GM19023 (cell line): ENCODE results near the gene APOL5.
"Not testable (repeated sequence)": the region's sequence is repeated elsewhere in the genome, so short reads cannot be mapped to it uniquely, and the experiment has no call there.

Experiments used
- ATAC-seq: cut with Tn5 transposase; IDR thresholded peaks from one replicate; pipeline ENCODE4 v1.9.1; 2021; ENCODE audit warnings: mild to moderate bottlenecking, moderate library complexity; ENCODE audit not compliant: unreplicated experiment

APOL5 gene

GRCh38 chr22:35708917-35709316 lies 8.8 kb upstream of the APOL5 start:
- no peak for ATAC-seq

DNA sequence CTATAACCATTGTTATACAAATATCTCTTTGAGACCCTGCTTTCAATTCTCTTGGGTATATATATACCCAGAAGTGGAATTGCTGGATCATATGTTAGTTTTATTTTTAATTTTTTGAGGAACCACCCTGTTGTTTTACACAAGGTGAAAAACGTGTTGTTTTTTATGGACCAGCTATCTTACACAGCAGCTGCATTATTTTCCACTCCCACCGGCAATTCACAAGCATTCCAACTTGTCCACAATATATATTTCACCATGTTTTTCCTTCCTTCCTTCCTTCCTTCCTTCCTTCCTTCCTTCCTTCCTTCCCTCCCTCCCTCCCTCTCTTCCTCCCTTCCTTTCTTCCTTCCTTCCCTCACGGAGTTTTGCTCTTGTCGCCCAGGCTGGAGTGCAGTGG lies 6.3 kb upstream of the APOL5 start:
- no peak for ATAC-seq

DNA sequence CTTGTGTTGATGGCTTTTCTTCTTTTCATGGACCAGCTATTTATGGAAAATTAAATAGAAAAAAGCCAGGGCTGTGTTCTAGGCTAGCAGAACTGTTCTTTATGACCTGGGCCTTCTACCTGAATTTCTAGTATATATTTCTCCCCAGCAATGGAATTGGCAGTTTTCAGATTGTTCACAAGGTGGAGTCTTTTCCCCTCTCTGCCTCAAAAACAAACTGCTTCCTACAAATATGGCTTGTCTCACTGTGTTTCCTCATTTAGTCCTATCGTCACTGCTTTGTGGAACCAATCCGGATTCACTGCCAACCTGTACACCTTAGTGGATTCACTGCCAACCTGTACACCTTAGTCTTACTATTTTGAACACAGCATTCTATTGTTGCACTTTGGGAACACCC lies 5.0 kb upstream of the APOL5 start:
- no peak for ATAC-seq

DNA sequence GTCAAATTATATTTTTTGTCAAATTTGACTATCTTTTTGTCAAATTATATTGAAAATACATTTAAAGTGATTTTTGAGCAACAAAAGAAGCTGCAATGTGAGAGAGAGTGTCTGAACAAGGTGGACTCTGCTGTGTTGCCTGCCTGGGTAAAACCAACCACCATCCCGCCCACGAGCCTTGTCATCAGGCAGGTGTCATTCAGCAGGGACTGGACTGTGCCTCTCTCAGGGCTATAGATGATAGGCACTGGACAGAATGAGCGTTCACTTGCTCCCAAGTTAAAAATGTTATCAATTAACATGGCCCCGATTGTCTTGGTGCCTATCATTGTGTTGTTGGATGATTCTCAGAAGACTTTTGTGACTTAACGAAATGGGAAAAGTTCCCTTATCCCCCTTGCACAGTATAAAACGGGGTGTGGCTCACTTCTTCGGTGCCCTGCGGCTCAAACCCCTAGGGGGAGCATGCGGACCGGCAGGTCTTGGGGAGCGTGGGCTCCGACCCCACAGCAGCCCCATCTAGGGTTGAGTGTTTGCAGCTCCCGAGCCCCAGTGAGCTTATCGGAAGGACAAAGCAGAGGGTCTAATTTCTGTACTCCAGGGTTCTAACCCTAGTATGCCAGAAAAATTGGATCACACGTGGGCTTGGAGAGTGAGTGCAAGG lies 1.7 kb downstream of the APOL5 start:
- ATAC-seq = no peak

GRCh38 chr22:35721960-35722359 lies 4.3 kb downstream of the APOL5 start:
- ATAC-seq = no peak

DNA sequence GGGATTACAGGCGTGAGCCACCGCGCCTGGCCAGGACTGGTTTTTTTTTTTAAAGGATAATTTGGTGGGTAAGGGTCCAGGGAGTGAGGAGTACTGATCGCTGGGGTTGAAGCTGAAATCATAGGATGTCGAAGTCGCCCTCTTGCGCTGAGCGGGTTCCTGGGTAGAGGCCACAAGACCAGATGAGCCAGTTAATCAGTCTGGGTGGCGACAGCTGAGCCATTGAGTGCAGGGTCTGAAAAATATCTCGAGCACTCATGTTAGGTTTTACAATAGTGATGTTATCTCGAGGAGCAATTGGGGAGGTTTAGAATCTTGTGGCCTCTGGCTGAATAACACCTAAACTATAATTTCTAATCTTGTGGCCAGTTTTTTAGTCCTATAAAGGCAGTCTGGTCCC lies 7.8 kb downstream of the APOL5 start:
- ATAC-seq = no peak

GRCh38 chr22:35726398-35726797 lies 8.7 kb downstream of the APOL5 start:
- no peak for ATAC-seq

GRCh38 chr22:35726933-35727332 lies 9.3 kb downstream of the APOL5 start:
- ATAC-seq = no peak

DNA sequence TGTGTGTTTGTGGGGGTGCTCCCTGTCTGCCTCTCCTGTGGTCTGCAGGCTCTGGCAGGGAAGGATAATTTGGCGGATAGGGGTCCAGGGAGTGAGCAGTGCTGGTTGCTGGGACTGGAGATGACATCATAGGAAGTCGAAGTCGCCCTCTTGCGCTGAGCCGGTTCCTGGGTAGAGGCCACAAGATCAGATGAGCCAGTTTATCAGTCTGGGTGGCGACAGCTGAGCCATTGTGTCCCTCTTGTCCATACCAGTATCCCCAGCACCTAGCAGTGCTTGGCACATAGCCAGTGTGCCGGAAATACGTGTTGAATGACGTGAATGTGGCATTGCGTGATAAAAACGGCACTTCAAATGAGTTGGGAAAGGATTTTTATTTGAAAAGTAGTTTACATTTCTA lies 9.8 kb downstream of the APOL5 start:
- no peak for ATAC-seq

GRCh38 chr22:35728639-35729308 lies 11.1 kb downstream of the APOL5 start:
- ATAC-seq = no peak

DNA sequence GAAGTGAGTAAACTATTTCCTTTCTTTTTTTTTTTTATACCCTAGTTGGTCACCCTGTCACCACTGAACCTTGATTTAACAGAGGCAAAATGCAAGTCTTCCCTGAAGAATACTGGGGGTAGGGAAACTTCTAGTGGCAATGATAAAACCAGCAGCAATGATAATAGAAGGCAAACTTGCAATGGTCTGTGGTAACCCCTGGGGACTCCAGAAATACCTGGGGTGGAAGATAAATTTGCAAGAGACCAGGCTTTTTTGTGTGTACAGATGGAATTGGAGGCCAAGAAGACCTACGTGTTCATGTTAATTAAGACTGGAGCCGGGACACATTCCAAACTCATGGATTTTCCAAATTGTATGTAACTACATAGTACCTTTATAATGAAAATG lies 11.6 kb downstream of the APOL5 start:
- no peak for ATAC-seq

GRCh38 chr22:35731321-35731720 lies 13.6 kb downstream of the APOL5 start:
- no peak for ATAC-seq

DNA sequence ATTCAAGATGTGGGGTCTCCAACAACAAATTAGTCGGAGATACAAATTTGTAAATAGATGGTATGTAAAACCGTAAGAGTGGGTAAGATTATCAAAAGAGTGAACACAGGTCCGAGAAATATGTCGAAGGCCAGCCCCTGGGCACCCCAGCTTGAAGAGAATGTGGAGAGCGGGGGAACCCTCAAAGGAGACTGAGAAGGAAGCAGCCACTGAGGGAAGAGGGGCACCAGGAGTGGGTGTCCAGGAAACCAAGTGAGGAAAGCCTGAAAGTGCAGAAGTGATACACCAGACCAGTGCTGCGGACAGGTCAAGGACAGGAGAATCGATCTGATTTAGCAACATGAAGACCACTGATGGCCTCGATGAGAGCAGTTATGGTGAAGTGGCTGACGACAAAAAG lies 14.4 kb downstream of the APOL5 start:
- ATAC-seq = no peak

DNA sequence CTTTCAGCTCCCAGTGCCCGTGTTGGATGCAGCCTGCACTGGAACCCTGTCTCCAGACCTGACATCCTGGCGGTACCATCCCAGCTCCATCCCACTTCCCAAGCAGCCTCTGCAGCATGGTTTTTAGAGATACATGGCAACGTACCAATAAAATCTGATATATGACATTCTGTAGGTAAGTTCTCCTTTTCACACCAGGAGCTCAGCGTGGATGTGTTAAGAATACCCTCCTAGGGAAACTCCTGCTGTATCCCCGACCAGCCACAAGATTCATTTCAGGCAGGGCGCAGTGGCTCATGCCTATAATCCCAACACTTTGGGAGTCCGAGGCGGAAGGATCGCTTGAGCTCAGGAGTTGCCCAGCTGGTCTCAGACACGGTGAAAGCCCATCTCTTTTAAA lies 15.4 kb downstream of the APOL5 start:
- ATAC-seq = no peak

DNA sequence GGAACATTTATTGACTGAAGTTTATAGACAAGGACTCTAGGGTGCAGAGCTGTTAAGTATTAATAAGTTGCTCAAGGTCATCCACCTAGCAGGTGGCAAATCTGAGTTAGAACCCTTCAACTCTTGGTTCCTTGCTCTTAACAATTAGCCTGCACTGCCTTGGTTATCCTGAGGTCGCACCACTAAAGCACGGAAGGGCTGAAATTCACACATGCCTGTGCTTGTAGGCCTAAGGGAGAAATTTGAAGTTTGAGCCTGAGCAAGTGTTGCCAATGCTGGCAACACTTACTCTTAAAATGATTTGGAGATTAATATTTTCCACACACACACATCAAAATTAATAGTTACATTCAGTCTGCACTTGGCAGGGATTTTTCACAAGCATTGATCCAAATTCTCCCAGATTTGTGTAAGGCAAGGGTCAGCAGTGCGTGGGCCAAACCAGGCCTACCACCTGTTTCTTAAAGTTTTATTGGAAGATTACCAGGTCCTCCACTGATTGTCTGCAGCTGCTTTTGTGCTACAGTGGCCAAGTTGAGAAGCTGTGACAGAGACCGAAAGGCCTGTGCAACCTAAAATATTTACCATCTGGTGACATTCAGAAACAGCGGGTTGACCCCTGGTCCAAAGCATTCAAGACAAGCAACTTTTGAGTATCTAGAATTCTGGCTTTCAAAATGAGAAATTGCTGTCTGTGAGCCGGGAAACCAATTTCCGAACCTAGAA lies 16.3 kb downstream of the APOL5 start:
- no peak for ATAC-seq

- ATAC-seq = no peak
Observed at GRCh38 chr22:35734517-35734827, 16.8 kb downstream of the APOL5 start.

GRCh38 chr22:35735542-35735941 lies 17.9 kb downstream of the APOL5 start:
- ATAC-seq = no peak

DNA sequence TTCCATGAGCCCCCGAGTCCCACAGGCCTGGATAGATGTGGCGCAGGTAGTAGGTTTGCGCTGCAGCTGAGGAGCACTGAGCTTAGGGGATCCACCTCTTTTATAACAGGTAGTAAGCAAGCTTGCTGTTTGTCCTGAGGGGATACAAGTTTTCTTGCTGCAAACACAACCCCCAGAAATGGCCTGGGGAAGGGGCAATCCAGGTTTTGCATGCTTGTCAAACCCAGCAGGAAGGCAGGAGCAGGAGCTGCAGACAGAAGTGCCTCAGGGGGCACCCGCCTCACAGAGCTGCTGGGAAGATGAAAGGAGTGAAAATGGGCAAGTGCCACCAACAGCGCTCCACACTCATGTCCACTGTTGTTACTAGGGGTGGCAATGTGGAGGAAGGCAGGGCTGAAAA lies 18.5 kb downstream of the APOL5 start:
- no peak for ATAC-seq

GRCh38 chr22:35736701-35737100 lies 19.0 kb downstream of the APOL5 start:
- no peak for ATAC-seq

DNA sequence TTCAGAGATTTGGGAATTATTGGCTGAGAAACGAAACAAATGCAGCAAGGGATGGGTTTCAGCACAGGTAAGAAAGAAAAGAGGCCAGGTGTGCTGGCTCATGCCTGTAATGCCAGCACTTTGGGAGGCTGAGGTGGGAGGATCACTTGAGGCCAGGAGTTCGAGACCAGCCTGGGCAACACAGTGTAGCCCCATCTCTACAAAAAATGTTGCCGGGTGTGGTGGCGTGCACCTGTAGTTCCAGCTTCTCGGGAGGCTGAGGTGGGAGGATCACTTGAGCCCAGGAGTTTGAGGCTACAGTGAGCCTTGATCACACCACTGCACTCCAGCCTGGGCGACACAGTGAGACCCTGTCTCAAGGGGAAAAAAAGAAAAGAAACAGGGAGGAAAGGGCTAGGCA lies 20.2 kb downstream of the APOL5 start:
- ATAC-seq = not testable (repeated sequence)

DNA sequence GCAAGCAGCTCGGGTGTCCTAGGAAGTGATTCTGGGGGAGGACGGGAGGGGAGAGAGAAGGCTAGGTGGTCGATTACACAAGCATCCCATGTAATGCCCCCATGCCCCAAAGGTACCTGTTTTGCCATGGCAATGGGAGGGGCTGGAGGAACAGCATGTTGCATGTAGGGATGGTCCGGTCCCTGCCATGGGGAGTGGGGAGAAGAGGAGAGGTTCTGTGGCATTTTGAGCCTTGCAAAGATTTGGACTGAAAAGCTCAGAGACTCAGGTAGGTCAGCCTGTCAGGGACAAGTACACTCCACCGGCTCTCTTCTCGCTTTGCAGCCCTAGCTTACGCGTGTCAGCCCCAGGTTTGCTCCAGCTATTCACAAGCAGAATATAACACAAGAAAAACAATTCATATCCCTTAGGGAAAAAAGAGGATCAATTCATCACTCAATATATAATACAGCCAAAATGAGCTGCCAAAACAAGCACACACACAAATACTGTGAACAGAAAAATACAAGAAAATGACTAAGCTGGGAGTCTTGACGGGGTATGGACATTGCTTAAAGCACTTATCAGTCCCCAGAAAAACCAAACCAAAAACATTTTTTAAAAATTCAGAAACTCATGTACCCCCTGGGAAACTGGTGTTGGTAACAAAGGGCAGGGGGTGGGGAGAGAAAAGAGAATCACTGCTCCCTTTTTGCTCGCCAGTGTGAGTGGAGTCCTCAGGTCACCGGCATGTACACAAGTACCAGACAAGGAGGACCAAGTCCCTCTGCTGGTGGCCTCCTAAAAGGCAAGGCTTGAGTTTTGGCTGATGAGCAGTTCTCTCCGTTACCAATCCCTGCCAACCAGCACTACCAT lies 21.6 kb downstream of the APOL5 start:
- ATAC-seq = no peak
